ENCODE measurements around the gene CACNA1C. TPM values are rescaled to one million over a fixed set of nuclear protein-coding genes. Genes with fewer than 3 reads are reported as not detected.

Gene CACNA1C
- total and polyA plus RNA-seq, 2 of the 4 experiments (the other 2 are of a cell fraction): 1.6 to 2.6 TPM

DNA sequence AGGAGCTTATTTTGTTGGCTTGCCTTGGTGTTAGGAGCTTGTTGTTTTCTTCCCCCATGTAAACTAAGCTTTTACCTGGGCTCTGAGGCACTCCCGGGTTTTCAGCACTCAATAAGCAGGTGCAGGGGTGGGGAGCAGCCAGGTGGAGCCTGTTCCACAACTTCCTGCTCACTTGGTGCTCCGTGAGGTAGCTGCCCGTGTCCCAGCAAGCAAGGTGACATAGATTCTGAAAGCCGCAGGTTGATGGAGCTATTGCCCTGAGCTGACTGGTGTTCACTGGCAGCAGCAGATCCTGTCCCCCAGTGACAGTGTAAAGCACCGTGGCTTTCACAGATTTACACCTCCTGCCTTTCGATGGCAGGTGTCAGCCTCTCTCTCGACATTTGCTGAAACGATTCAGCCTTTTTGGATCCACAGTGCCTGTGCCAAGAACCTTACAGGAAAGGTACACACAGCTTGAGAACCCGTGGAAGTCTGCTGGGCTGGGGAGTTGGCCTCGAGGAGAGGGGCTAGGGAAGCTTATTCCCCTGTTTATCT is 446.2 kb downstream of the CACNA1C start:
- no peak for TF ChIP-seq RFX5 (IDR thresholded peaks at IDR 0.05; ENCODE audit: low read depth, low read length)
- TF ChIP-seq RAD21 (IDR thresholded peaks at IDR 0.05; ENCODE audit: low read length): no peak
- TF ChIP-seq, protein P1, sequence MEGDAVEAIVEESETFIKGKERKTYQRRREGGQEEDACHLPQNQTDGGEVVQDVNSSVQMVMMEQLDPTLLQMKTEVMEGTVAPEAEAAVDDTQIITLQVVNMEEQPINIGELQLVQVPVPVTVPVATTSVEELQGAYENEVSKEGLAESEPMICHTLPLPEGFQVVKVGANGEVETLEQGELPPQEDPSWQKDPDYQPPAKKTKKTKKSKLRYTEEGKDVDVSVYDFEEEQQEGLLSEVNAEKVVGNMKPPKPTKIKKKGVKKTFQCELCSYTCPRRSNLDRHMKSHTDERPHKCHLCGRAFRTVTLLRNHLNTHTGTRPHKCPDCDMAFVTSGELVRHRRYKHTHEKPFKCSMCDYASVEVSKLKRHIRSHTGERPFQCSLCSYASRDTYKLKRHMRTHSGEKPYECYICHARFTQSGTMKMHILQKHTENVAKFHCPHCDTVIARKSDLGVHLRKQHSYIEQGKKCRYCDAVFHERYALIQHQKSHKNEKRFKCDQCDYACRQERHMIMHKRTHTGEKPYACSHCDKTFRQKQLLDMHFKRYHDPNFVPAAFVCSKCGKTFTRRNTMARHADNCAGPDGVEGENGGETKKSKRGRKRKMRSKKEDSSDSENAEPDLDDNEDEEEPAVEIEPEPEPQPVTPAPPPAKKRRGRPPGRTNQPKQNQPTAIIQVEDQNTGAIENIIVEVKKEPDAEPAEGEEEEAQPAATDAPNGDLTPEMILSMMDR (conservative IDR thresholded peaks at IDR 0.05; ENCODE audit: low read depth, low read length): no peak
- no peak for TF ChIP-seq CHD1 (IDR thresholded peaks at IDR 0.05; ENCODE audit: low read depth, low read length)
- TF ChIP-seq BHLHE40 (IDR thresholded peaks at IDR 0.05; ENCODE audit: low read depth, low read length): no peak
- TF ChIP-seq POLR2A (IDR thresholded peaks at IDR 0.05; ENCODE audit: low read depth, low read length): no peak
- no peak for TF ChIP-seq MXI1 (IDR thresholded peaks at IDR 0.05; ENCODE audit: borderline replicate concordance, low read depth, low read length)
- TF ChIP-seq FOS (IDR thresholded peaks at IDR 0.05; ENCODE audit: low read depth, low read length): no peak
- TF ChIP-seq MAFK (IDR thresholded peaks at IDR 0.05; ENCODE audit: low read depth, low read length): no peak
- no peak for TF ChIP-seq CEBPB (IDR thresholded peaks at IDR 0.05; ENCODE audit: low read depth, low read length)
- TF ChIP-seq, protein P2, sequence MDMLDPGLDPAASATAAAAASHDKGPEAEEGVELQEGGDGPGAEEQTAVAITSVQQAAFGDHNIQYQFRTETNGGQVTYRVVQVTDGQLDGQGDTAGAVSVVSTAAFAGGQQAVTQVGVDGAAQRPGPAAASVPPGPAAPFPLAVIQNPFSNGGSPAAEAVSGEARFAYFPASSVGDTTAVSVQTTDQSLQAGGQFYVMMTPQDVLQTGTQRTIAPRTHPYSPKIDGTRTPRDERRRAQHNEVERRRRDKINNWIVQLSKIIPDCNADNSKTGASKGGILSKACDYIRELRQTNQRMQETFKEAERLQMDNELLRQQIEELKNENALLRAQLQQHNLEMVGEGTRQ (IDR thresholded peaks at IDR 0.05; ENCODE audit: low read depth, low read length): no peak
- TF ChIP-seq NFE2L2 (IDR thresholded peaks at IDR 0.05; ENCODE audit: low read depth, low read length): no peak
- no peak for TF ChIP-seq SMC3 (IDR thresholded peaks at IDR 0.05; ENCODE audit: low read depth, low read length)
- TF ChIP-seq RCOR1 (IDR thresholded peaks at IDR 0.05; ENCODE audit: insufficient replicate concordance, low read length): no peak
- no peak for TF ChIP-seq ELK1 (IDR thresholded peaks at IDR 0.05; ENCODE audit: borderline replicate concordance, low read depth, low read length)
- H4K91ac ChIP-seq (ENCODE audit: insufficient read depth, low read depth, low read length): no peak overlapping the region
- no peak overlapping the region for H2BK20ac ChIP-seq (ENCODE audit: low read depth, low read length)
- no peak overlapping the region for H3K4me3 ChIP-seq (ENCODE audit: insufficient read depth, low read depth, low read length)
- H4K5ac ChIP-seq (ENCODE audit: low read depth, low read length): no peak overlapping the region
- no peak overlapping the region for H3K56ac ChIP-seq (ENCODE audit: extremely low read depth, insufficient read depth, low read length)
- H3K23ac ChIP-seq (ENCODE audit: low read depth, low read length): no peak overlapping the region
- H3K9me1 ChIP-seq (ENCODE audit: insufficient read depth, low read length): no peaks in the 10 kb centered on the region; the same call in 1 of the 2 replicates
- no TSS peak for BruUV-seq (replicated peaks)
- no peaks in the 10 kb centered on the region for H4K20me1 ChIP-seq (ENCODE audit: insufficient read depth, low read length)
- in situ Hi-C loops (cut with MboI; ENCODE audit: low sequenced_read_pairs): no loop called here
- ATAC-seq (ENCODE audit: low read depth): no peak
- no peak overlapping the region for H2AK9ac ChIP-seq (replicated peaks; ENCODE audit: low read depth, low read length, poor library complexity)
- no peaks in the 10 kb centered on the region for H3K79me1 ChIP-seq (ENCODE audit: low read depth in 1 of 2, low read length in 2 of 2)
- no peak overlapping the region for H3K9ac ChIP-seq (ENCODE audit: low read depth, low read length)
- peaks cover 2% of the 10 kb centered on the region for H3K27me3 ChIP-seq (ENCODE audit: control insufficient read depth, insufficient read depth, low read length)
- no peak for DNase-seq
- no peak overlapping the region for H2BK15ac ChIP-seq (ENCODE audit: low read depth, low read length)
- no peak overlapping the region for H3K14ac ChIP-seq (replicated peaks; ENCODE audit: low read depth, low read length)
- H3K18ac ChIP-seq (ENCODE audit: low read depth, low read length): no peak overlapping the region
- ChIA-PET CTCF (no interaction called here), POLR2A (ENCODE audit: unreplicated experiment) (no interaction called here)
- no peaks in the 10 kb centered on the region for H3K9me3 ChIP-seq (ENCODE audit: control insufficient read depth, insufficient read depth, low read length)
- H4K8ac ChIP-seq (ENCODE audit: low read depth in 2 of 2, low read length in 2 of 2): no peak overlapping the region
- intact Hi-C loops (cut with micrococcal nuclease): no loop called here
- no peak overlapping the region for H3K27ac ChIP-seq (ENCODE audit: insufficient read depth, low read length)
- H2BK120ac ChIP-seq (ENCODE audit: low read depth, low read length): no peak overlapping the region
- H2BK5ac ChIP-seq (ENCODE audit: low read depth, low read length, poor library complexity, severe bottlenecking): no peak overlapping the region
- H3K4ac ChIP-seq (ENCODE audit: low read depth, low read length): no peak overlapping the region
- dilution Hi-C loops (cut with HindIII; ENCODE audit: low sequenced_read_pairs, unreplicated experiment): no loop called here
- H3K4me2 ChIP-seq (ENCODE audit: low read depth, low read length): no peak overlapping the region
- H3K36me3 ChIP-seq (ENCODE audit: control insufficient read depth, insufficient read depth, low read length): 0 out of 2 replicates have a peak, but pooled peaks cover 3% of the 10 kb centered on the region
- no peaks in the 10 kb centered on the region for H3K4me1 ChIP-seq (ENCODE audit: control insufficient read depth, insufficient read depth, low read length)
- no peak overlapping the region for H2AK5ac ChIP-seq (ENCODE audit: low read depth, low read length)
- WGBS, 2 experiments (ENCODE audit: extremely low coverage in 2 of 2, insufficient read length in 1 of 2): 100% methylated on average over 1 of the region's 10 CpGs; no CpG with 5 or more reads in 1 of the 2 experiments
- H2AFZ ChIP-seq (replicated peaks; ENCODE audit: low read length, poor library complexity): no peak overlapping the region

All from IMR-90 (cell line).